Liver (tissue), 3 donors: ENCODE results near the gene CD47.

ENCODE experiments used
- EGR1 ChIP-seq, 2 donors: IDR thresholded peaks; 2 replicates each; pipeline ENCODE4 v1.6.1; 2016 to 2018; ENCODE audit warnings: antibody characterized with exemption in 2 of 2, low read depth in 2 of 2
- RXRA ChIP-seq, 2 donors: IDR thresholded peaks; 2 replicates each; pipeline ENCODE4 v1.6.1; 2017 to 2018; ENCODE audit warnings: antibody characterized with exemption in 2 of 2, mild to moderate bottlenecking in 1 of 2
- TF ChIP-seq, protein P1 (sequence below): IDR thresholded peaks from 2 replicates; pipeline ENCODE4 v1.6.1; 2016; ENCODE audit warnings: antibody characterized with exemption
- TF ChIP-seq, protein P2 (sequence below): fragments of 150-350 bp; IDR thresholded peaks from 2 replicates; pipeline ENCODE4 v1.5.1; 2017; ENCODE audit warnings: improper control_type of control experiment, low read depth, low read length; ENCODE audit not compliant: missing input control
- donor health status: healthy.
- donor health status: healthy.

DNA sequence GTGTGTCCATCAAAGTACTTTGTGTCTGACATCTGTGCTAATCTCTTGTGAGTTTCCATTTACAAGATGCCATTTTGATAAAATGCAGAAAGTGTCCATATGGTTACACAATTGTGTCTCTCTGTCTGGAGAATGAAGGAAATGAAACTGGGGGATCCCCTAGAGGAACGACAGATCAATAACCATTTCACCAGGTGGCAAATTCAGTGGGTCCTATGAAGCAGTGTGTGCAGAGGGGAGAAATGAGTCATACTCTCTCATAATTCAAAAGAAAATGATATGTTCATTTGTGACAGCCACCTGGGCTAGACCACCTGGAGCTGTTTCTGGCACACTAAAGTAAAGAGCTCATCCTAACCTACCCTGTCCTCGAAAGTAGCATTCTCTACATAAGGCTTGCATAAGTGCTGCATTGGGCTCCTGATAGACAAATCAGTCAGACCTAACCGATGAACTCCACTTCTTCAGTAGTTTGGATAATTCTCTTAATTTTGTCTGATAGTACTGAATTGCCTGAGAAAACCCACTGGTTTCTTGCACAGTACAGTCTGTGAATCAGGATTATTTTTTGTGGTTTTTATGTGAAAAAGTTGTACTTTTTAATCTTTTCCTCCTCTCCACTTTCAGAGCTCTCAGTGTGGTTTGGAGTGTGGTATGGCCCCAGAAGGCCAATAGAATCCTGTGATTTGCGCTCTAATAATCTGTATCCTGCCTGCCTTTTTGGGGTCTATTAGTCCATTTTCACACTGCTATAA lies 10.3 kb upstream of the CD47 start:
- TF ChIP-seq, protein P1, sequence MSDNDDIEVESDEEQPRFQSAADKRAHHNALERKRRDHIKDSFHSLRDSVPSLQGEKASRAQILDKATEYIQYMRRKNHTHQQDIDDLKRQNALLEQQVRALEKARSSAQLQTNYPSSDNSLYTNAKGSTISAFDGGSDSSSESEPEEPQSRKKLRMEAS, result no peak
- TF ChIP-seq, protein P2, sequence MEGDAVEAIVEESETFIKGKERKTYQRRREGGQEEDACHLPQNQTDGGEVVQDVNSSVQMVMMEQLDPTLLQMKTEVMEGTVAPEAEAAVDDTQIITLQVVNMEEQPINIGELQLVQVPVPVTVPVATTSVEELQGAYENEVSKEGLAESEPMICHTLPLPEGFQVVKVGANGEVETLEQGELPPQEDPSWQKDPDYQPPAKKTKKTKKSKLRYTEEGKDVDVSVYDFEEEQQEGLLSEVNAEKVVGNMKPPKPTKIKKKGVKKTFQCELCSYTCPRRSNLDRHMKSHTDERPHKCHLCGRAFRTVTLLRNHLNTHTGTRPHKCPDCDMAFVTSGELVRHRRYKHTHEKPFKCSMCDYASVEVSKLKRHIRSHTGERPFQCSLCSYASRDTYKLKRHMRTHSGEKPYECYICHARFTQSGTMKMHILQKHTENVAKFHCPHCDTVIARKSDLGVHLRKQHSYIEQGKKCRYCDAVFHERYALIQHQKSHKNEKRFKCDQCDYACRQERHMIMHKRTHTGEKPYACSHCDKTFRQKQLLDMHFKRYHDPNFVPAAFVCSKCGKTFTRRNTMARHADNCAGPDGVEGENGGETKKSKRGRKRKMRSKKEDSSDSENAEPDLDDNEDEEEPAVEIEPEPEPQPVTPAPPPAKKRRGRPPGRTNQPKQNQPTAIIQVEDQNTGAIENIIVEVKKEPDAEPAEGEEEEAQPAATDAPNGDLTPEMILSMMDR, result no peak
- TF ChIP-seq RXRA (IDR thresholded peaks at IDR 0.05) (no peak), EGR1 (IDR thresholded peaks at IDR 0.05; ENCODE audit: low read depth in 2 of 2) (no peak)
